Measurements from ENCODE around the gene DPYD. TPM values are rescaled to one million over a fixed set of nuclear protein-coding genes. Genes with fewer than 3 reads are reported as not detected.

DPYD gene
- total and polyA plus RNA-seq, 10 of the 15 experiments (the other 5 are each of a cell fraction or from before 2014, with no cell fraction given): 5.7 to 23.8 (median 10.2) TPM

DNA sequence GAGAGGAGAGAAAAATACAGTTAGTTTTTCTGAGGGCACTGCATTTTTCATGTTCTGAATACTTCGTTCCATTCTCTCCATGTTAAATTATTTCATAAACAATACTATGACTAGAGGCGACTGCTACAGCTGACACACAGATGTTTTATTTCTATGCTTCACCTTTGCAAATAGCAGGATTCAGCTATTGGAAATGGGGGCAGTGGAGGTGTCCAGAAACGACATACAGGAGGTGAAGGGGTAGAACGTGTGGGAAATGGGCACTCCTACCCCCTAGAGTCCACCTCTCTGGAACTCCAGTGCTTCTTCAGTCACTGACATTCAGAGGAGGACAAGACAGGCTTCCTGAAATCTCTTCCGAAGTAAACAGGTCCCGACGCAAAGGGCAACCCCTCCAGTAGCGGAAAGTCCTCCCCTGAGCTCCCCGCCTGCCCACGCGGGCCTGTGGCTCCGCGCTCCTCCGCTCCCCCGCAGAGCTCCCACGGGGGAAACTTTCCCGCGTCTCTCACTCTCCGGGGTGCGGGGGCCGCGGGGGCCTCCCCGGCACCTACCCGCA, 480 bp downstream of the DPYD start (continued):
- TF ChIP-seq ZBTB40 (IDR thresholded peaks at IDR 0.05; ENCODE audit: borderline replicate concordance): no peak
- TF ChIP-seq CBX5 (IDR thresholded peaks at IDR 0.05; ENCODE audit: low read depth): no peak
- 0 out of 2 replicates have a peak, but pooled peaks have one; percentile 31 for TF ChIP-seq ZNF207 (IDR thresholded peaks at IDR 0.05; ENCODE audit: borderline replicate concordance)
- TF ChIP-seq POU2F2 (IDR thresholded peaks at IDR 0.05; ENCODE audit: borderline replicate concordance, low read depth, low read length): no peak
- no peak for TF ChIP-seq PAX5 (IDR thresholded peaks at IDR 0.05; ENCODE audit: borderline replicate concordance, low read depth, low read length)
- TF ChIP-seq POLR2AphosphoS2 (IDR thresholded peaks at IDR 0.05; ENCODE audit: low read depth, low read length): no peak
- peak; percentile 94; the same call in 1 of the 2 replicates for TF ChIP-seq ASH2L (IDR thresholded peaks at IDR 0.05; ENCODE audit: borderline replicate concordance, low read depth)
- no peak for TF ChIP-seq SUPT20H (IDR thresholded peaks at IDR 0.05; ENCODE audit: borderline replicate concordance, control insufficient read depth, low read depth, low read length)
- peak; percentile 38; the same call in 1 of the 2 replicates for TF ChIP-seq EED (IDR thresholded peaks at IDR 0.05; ENCODE audit: low read depth)
- no peak for TF ChIP-seq BRCA1 (IDR thresholded peaks at IDR 0.05; ENCODE audit: low read depth, low read length)
- TF ChIP-seq EP300 (IDR thresholded peaks at IDR 0.05; ENCODE audit: borderline replicate concordance in 1 of 2, control insufficient read depth in 1 of 2, low read depth in 2 of 2, low read length in 2 of 2): no peak
- no peak for TF ChIP-seq MTA2 (IDR thresholded peaks at IDR 0.05; ENCODE audit: low read depth)
- peak; percentile 55; the same call in 1 of the 2 replicates for TF ChIP-seq BACH1 (IDR thresholded peaks at IDR 0.05; ENCODE audit: borderline replicate concordance)
- TF ChIP-seq CHD1 (IDR thresholded peaks at IDR 0.05; ENCODE audit: low read depth, low read length): no peak
- 0 out of 4 replicates have a peak, but pooled peaks of 1 of the 2 experiments have one; percentile 1 for TF ChIP-seq CEBPB (IDR thresholded peaks at IDR 0.05; ENCODE audit: borderline replicate concordance in 1 of 2, low read depth in 2 of 2, low read length in 2 of 2)
- TF ChIP-seq RUNX3 (IDR thresholded peaks at IDR 0.05; ENCODE audit: low read length): peak; percentile 49
- TF ChIP-seq CBFB (IDR thresholded peaks at IDR 0.05; ENCODE audit: low read depth): no peak
- TF ChIP-seq PML (IDR thresholded peaks at IDR 0.05; ENCODE audit: low read length): no peak
- TF ChIP-seq HDAC6 (IDR thresholded peaks at IDR 0.05; ENCODE audit: unreplicated experiment): no peak
- TF ChIP-seq MXI1 (IDR thresholded peaks at IDR 0.05; ENCODE audit: low read depth, low read length): peak; percentile 30; the same call in 1 of the 2 replicates
- TF ChIP-seq GATAD2B (conservative IDR thresholded peaks at IDR 0.05; ENCODE audit: low read depth): peak; percentile 85
- TF ChIP-seq RAD51 (IDR thresholded peaks at IDR 0.05): no peak
- no peak for TF ChIP-seq SREBF2 (IDR thresholded peaks at IDR 0.05; ENCODE audit: low read length)

Measured in GM12878 (cell line).